Choroid plexus epithelial cell (primary cell): ENCODE data around the gene CRX.
"Not testable (repeated sequence)": the region's sequence is repeated elsewhere in the genome, so short reads cannot be mapped to it uniquely, and the experiment has no call there.

ENCODE experiments used
- DNase-seq: peaks from one replicate; pipeline ENCODE4 v3.0.0-alpha.2; 2010; ENCODE audit warnings: low read depth
- H3K4me3 ChIP-seq: 2 replicates; pipeline ENCODE4 v1.5.1; 2011; ENCODE audit warnings: low read depth, mild to moderate bottlenecking, control low read depth, low read length, moderate library complexity
- CTCF ChIP-seq: conservative IDR thresholded peaks from 2 replicates; pipeline ENCODE4 v1.5.1; 2011; ENCODE audit warnings: low read depth, mild to moderate bottlenecking, control low read depth, inconsistent platforms, low read length, moderate library complexity

Gene CRX

GRCh38 chr19:47781590-47782262 is 40.0 kb upstream of the CRX start:
- DNase-seq, result peak; percentile 38
- no peak overlapping the region for H3K4me3 ChIP-seq
- no peak for TF ChIP-seq CTCF

- no peak overlapping the region for H3K4me3 ChIP-seq
- no peak for TF ChIP-seq CTCF
- no peak for DNase-seq
These were observed 35.2 kb upstream of the CRX start for GRCh38 chr19:47786566-47786965.

- H3K4me3 ChIP-seq, DNase-seq: not testable (repeated sequence)
These were observed 34.4 kb upstream of the CRX start for GRCh38 chr19:47787307-47787706.

GRCh38 chr19:47789811-47790210 is 31.9 kb upstream of the CRX start:
- H3K4me3 ChIP-seq, DNase-seq: not testable (repeated sequence)

- peak; percentile 94 for TF ChIP-seq CTCF
- H3K4me3 ChIP-seq, result no peak overlapping the region
- peak; percentile 77 for DNase-seq
These were observed 31.3 kb upstream of the CRX start for GRCh38 chr19:47790398-47790814.

- no peak overlapping the region for H3K4me3 ChIP-seq
- DNase-seq, result no peak
- TF ChIP-seq CTCF, result no peak
These were observed 29.1 kb upstream of the CRX start for GRCh38 chr19:47792616-47793015.

- TF ChIP-seq CTCF, result peak; percentile 28
- no peak overlapping the region for H3K4me3 ChIP-seq
- no peak for DNase-seq
These were observed 27.2 kb upstream of the CRX start for GRCh38 chr19:47794526-47794925.

GRCh38 chr19:47796785-47797184 is 25.0 kb upstream of the CRX start:
- DNase-seq, result no peak

More at GRCh38 chr19:47796785-47797184, 25.0 kb upstream of the CRX start:
- H3K4me3 ChIP-seq, result no peak overlapping the region
- TF ChIP-seq CTCF, result no peak
